Activated T-cell treated with anti-CD3 and anti-CD28 coated beads, Interleukin-2, amount 50 U/mL, for 24 hours (primary cell): ENCODE measurements around the gene ZBTB17.
A peak's percentile ranks its signal among the peaks of the same experiment; 100 is the strongest.

Experiments used
- DNase-seq: peaks from one replicate; pipeline ENCODE4 v3.0.0-alpha.2; 2020
- H3K27ac Mint-ChIP-seq: 2 replicates; pipeline ENCODE4 v1.8.0; 2020; ENCODE audit warnings: mild to moderate bottlenecking, mixed read lengths
- H3K27me3 Mint-ChIP-seq: 2 replicates; pipeline ENCODE4 v1.8.0; 2020; ENCODE audit warnings: mixed read lengths
- H3K36me3 Mint-ChIP-seq: 2 replicates; pipeline ENCODE4 v1.8.0; 2020; ENCODE audit warnings: low read depth, mixed read lengths
- H3K4me1 Mint-ChIP-seq: 2 replicates; pipeline ENCODE4 v1.8.0; 2020; ENCODE audit warnings: low read depth, mixed read lengths
- H3K4me3 Mint-ChIP-seq: 2 replicates; pipeline ENCODE4 v1.8.0; 2020; ENCODE audit warnings: mild to moderate bottlenecking, moderate library complexity, mixed read lengths
- H3K9me3 Mint-ChIP-seq: 2 replicates; pipeline ENCODE4 v1.8.0; 2020; ENCODE audit warnings: mixed read lengths

The ZBTB17 gene

DNA sequence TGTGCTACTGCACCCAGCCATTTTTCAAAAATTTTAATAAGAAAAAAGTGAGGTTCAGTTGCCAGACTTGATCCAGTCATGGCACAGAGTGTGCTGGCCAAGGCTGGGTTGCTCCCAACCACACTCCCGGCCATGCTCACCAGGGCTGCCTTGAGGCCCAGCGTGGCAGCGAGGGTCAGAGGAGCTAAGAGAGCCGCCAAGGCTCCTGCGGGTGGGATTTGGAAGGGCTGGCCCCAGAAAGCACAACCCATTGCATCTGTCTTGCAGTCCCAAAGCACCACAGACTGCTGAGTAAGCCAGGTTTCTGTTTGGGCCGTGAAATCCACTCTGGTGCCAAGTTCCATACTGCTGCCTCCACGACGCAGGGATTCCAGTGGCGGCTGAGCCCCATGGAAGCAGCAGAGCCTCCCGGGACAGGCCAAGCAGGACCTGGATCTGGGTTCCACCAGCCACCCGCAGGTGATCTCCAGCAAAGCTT lies 22.6 kb downstream of the ZBTB17 start:
- Mint-ChIP-seq H3K9me3 (no peaks in the 10 kb centered on the region), H3K4me1 (peaks cover 92% of the 10 kb centered on the region), H3K27ac (peak overlapping the region; percentile 82), H3K27me3 (no peaks in the 10 kb centered on the region), H3K4me3 (no peak overlapping the region), H3K36me3 (peaks cover 85% of the 10 kb centered on the region)
- DNase-seq, result no peak

DNA sequence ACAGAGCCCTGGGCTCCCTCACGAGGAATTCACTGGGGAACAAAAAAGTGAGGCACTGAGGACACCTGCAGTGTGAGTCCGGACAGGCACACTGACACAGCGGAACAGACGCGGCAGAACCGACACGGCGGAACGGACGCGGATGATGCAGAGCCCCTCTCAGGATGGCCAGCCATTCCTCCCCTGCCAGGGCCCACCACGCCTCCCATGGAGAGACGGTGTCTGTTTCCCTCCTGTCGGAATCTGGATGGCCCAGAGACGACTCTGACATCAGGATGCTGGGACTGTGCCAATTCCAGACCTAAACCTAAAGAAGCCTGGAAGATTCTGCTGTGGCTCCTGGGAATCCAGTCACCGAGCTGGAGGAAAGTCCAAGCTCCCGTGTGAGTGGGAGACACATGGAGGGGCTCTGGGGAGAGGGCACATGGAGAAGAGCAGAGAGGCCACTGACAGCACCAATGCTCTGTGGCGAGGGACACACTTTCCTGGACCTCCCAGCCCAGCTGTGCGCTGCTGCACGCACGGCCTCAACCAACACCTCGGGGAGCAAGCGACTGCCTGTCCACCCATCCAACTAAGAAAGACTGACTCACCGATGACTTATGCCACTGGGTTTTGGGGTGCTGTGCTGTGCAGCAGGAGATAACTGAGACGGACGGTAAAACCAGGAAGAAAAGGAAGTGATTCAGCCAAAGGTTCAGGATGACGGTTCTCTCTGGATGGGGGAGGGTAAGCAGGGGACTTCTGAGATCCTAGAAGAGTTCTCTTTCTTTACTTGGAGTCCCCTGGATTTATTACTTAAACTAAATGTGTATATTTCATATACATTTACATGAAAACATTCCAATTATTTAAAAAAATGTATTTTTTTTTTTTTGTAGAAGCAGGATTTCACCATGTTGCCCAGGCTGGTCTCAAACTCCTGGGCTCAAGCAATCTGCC lies 23.3 kb downstream of the ZBTB17 start:
- Mint-ChIP-seq H3K9me3 (no peaks in the 10 kb centered on the region), H3K4me3 (peak overlapping the region; percentile 66), H3K27me3 (no peaks in the 10 kb centered on the region), H3K36me3 (peaks cover 86% of the 10 kb centered on the region), H3K4me1 (peaks cover 92% of the 10 kb centered on the region), H3K27ac (peak overlapping the region; percentile 98)
- no peak for DNase-seq

DNA sequence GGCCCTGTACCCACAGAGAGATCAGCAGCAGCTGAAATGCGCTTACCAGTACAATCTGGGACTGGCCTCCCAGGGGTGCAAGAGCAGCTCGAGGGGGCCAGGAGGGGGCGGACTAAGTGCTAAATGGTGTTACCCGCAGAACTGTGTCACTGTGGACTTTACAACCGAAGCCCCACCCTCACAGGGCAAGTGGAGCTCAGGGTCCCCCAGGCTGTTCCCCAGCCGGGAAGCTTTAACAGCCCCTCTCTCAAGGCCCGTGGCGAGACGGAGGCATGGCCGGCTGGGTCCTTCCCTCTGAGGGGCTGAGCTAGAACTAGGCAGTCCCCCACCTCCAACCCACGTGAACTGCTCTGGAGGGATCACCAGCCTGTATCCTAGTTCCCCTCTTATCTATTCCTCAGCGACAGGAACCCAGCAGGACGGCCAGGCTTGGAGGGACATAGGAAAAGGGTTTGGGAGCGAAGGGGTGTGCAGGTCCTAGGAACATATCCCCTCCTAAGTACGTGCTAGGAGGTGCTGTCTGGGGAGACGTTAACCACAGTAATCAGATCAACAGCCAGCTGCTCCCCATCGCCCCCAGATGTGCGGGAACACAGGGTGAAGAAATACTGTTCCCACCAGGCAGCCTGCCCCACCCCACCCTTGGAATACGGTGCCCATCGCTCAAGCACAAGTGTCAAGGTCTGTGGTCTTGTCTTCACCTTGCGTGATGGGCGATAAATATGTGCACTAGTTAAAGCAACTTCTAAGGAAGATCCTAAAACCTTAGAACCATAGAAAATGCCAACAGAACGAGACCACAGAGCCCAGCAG lies 24.4 kb downstream of the ZBTB17 start:
- DNase-seq, result peak; percentile 73
- Mint-ChIP-seq H3K27ac (peak overlapping the region; percentile 98), H3K9me3 (no peaks in the 10 kb centered on the region), H3K27me3 (no peaks in the 10 kb centered on the region), H3K36me3 (peaks cover 90% of the 10 kb centered on the region), H3K4me3 (peak overlapping the region; percentile 66), H3K4me1 (peaks cover 93% of the 10 kb centered on the region)

DNA sequence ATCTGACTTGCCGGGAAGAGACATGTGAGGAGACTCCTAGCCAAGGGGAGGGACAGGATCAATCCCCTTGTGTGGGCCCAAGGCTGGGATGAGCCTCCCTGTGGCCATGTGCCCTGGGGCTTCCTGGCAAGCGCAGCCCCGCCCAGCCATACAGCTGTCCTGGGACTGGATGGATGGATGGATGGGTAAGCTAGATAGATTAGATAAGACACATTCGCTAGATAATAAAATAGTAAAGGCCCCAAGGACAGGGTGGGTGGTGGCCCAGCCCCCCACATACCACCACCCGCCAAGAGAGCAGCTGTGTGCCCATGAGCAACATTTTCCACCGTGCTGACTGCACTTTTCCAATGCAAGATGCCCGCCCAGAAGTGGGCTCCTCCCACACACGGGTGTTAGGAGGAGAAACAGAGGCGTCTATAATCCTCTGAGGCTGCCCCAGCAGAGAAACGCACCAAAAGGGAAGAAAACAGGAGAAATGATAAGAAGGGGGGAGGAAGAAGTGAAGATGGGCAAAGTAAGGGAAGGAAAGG lies 25.1 kb downstream of the ZBTB17 start:
- peak; percentile 83 for DNase-seq
- Mint-ChIP-seq H3K36me3 (peaks cover 88% of the 10 kb centered on the region), H3K9me3 (no peaks in the 10 kb centered on the region), H3K27me3 (no peaks in the 10 kb centered on the region), H3K4me3 (peak overlapping the region; percentile 66), H3K4me1 (peaks cover 92% of the 10 kb centered on the region), H3K27ac (peak overlapping the region; percentile 98)

DNA sequence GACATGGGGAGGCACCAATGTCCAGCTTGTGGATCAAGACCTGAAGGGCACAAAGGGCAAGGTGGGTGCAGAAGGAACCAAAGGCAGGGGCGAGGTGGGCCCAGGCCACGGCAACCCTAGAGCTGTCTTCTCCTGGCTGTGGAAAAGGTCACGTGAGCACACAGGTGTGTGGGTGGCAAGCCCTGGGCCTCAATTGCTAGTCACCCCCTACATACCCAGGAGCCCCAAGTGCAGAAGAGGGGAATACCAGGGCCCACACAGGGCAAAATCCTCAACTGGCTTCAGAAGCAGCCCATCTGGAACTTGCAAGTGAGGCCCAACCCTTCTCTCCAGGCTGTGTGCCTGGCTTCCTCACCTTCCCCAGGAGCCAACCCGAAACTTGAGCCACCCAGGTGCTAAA lies 25.6 kb downstream of the ZBTB17 start:
- peak overlapping the region; percentile 66 for H3K4me3 Mint-ChIP-seq
- no peaks in the 10 kb centered on the region for H3K9me3 Mint-ChIP-seq
- H3K36me3 Mint-ChIP-seq, result peaks cover 86% of the 10 kb centered on the region
- no peaks in the 10 kb centered on the region for H3K27me3 Mint-ChIP-seq
- H3K4me1 Mint-ChIP-seq, result peaks cover 87% of the 10 kb centered on the region
- peak overlapping the region; percentile 98 for H3K27ac Mint-ChIP-seq
- DNase-seq, result peak; percentile 78

DNA sequence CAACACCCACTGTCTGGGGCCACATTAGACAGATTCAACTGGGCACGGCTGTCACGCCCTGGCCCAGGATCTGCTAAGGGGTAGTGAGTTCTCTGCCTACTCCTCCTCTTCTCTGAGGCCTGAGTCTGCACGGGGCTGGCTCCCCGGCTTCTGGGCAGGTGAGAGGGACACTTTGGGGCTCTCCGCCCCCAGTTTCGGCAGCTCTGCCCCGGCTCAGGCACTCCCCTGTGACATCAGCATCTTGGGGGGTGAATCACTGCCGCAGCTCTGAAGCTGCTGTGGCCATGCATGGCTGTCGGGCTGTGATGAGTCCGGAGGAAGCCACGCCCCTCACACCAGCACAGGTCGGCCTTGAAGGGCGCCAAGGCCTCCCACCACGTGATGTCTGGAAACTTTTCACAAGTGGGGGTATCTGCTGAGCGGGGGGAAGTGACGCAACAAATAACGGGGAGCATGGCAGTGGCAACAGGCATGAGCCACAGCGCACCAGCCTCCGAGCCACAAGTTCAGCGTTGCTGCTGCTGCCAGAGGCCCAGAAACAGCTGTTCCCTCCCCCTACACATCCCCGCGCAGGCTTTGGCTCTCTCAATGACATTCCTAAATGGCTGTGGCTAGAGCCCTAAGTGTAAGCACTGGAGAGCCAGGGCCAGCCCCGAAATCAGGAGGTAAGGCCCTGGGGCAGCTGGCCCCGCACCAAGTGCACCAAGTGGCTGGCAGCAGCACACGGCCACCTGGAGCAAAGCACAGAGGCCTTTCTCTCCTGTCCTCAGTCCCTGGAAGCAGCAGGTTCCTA lies 26.3 kb downstream of the ZBTB17 start:
- Mint-ChIP-seq H3K27me3 (no peaks in the 10 kb centered on the region), H3K9me3 (no peaks in the 10 kb centered on the region), H3K27ac (peak overlapping the region; percentile 98), H3K4me1 (peaks cover 83% of the 10 kb centered on the region), H3K36me3 (peaks cover 87% of the 10 kb centered on the region), H3K4me3 (peak overlapping the region; percentile 66)
- peak; percentile 89 for DNase-seq

DNA sequence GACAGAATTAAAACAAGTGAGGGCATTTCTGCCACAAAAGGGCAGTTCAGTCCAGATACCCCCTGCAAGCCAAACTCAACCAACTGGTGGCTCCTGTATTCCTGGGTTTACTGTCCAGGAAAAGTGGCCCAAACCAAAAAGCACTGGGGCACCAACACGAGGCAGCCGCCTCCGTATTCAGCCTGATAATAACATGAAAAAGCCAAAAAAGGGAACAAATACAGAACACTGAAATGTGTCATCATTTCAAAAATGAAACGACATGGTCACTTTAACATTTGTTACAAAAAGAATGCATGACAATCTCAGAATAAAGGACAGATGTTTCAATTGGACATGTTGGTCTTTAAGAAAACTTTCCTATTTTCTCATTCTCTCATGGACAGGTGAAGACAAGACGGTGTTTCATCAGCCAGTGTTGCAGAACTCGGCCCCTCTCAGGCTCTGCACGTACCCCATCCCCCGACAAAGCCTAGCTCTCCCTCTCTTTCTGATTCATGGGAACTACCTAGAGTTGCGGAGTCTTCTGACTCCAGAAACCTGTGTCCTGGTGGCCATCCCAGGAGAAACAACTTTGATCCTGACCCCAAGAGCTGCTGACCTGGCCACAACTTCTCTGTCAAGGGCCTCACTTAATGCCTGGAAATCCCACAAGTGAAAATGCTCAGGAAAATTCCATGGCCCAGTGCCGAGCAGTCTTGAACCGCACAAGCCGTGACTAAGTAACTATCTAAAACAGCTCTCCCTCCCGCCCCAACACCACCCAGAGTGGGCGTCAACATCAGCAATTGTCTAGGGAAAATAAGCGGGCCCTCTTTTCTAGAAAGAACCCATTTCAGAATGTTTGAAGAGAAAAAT lies 27.1 kb downstream of the ZBTB17 start:
- peaks cover 84% of the 10 kb centered on the region for H3K36me3 Mint-ChIP-seq
- DNase-seq, result no peak
- H3K27ac Mint-ChIP-seq, result peak overlapping the region; percentile 98
- peak overlapping the region; percentile 66 for H3K4me3 Mint-ChIP-seq
- H3K9me3 Mint-ChIP-seq, result no peaks in the 10 kb centered on the region
- H3K27me3 Mint-ChIP-seq, result no peaks in the 10 kb centered on the region
- H3K4me1 Mint-ChIP-seq, result peaks cover 75% of the 10 kb centered on the region

DNA sequence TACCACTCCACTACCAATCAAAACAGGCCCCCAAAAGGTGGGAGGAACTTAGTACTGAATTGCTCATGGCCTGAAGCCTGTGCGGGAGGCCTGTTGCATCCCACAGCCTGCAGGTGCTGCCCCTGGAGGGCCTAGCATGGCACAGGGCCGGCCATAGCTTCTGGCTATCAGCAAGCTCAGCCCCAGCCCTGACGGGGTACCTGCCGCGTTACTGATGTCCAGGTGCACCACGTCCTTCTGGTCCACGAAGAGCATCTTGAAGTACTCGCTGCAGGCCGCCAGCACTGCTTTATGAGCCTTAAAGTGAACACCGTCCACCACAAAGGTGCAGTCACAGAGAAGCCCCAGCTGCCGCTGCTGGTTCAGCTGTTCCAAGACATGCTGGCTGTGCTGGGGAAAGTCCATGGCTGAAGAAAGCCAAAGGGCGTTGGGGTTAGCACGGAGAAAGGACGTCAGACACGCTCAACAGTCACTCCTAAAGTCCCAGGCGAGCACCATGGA lies 27.8 kb downstream of the ZBTB17 start:
- H3K36me3 Mint-ChIP-seq, result peaks cover 82% of the 10 kb centered on the region
- H3K4me1 Mint-ChIP-seq, result peaks cover 68% of the 10 kb centered on the region

DNA sequence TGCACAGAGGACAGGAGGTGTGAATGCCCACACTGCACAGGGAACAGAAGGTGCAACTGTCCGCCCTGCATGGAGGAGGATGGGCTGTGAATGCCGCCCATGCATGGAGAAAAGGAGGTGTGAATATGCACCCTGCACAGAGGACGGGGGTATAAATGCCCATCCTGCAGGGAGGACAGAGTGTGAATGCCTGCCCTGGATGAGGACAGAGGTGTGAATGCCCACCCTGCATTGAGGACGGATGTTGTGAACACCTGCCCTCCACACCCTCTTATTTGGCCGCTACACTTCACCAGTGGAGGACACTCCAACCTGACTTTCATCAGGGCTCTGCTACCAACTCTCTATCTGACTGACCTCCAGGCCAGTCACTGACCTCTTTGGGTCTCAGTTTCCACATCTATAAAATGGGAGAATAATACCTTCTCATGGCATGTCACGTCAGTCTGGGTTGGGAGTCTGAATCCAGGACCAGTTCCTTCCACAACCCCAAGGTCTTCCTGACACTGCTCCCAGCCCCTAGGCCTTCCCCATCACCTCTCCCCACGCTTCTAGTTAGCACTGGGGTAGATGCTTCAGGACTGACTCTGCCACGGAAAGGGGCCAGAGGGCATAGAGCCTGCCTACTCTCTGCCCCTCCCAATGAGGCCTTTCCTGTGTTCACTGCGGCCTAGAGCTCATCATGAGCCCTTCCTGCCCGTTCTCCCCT lies 28.4 kb downstream of the ZBTB17 start:
- Mint-ChIP-seq H3K27me3 (no peaks in the 10 kb centered on the region), H3K9me3 (no peaks in the 10 kb centered on the region), H3K36me3 (peaks cover 85% of the 10 kb centered on the region), H3K27ac (peak overlapping the region; percentile 98), H3K4me1 (peaks cover 64% of the 10 kb centered on the region), H3K4me3 (peak overlapping the region; percentile 66)
- DNase-seq, result no peak

More for the DNA sequence above, 27.8 kb downstream of the ZBTB17 start:
- Mint-ChIP-seq H3K9me3 (no peaks in the 10 kb centered on the region), H3K4me3 (peak overlapping the region; percentile 66), H3K27me3 (no peaks in the 10 kb centered on the region), H3K27ac (peak overlapping the region; percentile 98)
- peak; percentile 47 for DNase-seq

DNA sequence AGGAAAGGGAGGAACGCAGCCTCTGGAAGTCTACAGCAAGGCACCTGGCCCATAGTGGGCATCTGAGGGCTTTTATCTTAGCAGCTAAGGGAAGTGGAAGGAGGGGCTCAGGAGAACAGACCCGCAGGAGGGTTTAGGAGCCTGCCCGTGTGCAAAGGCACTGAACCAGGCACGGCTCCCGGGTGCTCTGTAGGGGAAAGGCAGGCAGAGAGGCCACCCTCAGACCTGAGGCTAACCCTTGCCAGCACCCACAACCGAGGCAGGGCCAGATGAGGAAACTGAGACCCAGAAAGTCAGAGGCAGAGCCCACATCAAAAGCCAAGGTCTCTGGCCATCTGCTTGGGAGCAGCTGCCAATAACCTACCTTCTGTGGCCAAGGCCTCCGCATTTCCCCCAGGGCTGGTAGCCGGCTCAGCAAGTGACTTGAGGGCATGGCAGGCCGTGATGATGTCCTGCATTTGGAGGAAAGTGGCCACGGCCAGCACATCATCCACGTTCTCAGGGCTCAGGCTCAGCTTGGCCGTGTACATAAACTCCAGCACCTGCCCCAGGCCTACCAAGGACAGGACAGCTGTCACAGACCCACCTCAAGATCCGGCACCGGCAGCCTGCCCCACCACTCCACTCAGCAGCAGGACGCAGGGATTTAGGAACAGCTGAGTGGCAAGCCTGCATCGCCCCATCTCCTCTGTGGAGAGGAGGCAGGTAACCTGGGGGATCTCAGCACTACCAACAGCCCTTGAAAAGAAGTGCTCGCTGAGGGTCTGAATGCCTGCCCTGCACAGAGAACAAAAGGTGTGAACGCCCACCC lies 29.1 kb downstream of the ZBTB17 start:
- Mint-ChIP-seq H3K27ac (peak overlapping the region; percentile 98), H3K27me3 (no peaks in the 10 kb centered on the region), H3K36me3 (peaks cover 85% of the 10 kb centered on the region), H3K4me3 (no peak overlapping the region), H3K4me1 (peaks cover 56% of the 10 kb centered on the region), H3K9me3 (no peaks in the 10 kb centered on the region)
- DNase-seq, result no peak

DNA sequence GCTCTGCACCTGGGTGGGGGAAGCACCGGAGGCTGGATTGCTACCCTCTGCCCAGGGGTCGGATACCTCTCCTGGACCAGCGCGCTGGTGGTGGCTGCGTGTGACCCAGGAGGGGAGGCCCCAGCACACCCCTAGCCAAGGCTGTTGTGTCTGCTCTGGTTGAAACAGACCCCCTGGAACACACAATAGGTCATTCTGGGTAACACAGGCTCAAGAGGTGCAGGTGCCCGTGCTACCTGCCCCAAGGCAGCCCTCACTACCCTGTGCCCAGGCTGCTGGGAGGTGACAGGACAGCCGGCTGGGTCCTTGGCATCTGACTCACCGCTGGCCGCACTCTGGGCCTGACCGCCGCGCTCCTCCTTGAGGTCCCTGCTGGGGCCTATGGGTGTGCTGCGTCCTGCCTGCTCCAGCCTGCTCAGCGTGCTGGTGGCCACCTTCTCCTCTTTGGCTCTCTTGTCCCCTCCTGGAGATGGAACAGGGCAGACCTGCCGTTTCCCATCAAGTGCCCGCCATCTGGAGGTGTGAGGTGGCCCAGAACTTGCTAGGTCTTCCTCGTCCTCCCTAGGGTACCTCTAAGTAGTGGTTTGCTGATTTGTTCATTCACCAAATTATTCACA lies 30.0 kb downstream of the ZBTB17 start:
- H3K27me3 Mint-ChIP-seq, result no peaks in the 10 kb centered on the region
- H3K4me3 Mint-ChIP-seq, result no peak overlapping the region
- peaks cover 87% of the 10 kb centered on the region for H3K36me3 Mint-ChIP-seq

More for the DNA sequence above, 30.0 kb downstream of the ZBTB17 start:
- Mint-ChIP-seq H3K4me1 (peaks cover 48% of the 10 kb centered on the region), H3K27ac (peak overlapping the region; percentile 63), H3K9me3 (no peaks in the 10 kb centered on the region)
- peak; percentile 28 for DNase-seq
